Hair follicular keratinocyte (primary cell): ENCODE results near the gene PSG2. TPM values are rescaled to one million over a fixed set of nuclear protein-coding genes. Genes with fewer than 3 reads are reported as not detected.

Experiments used
- total RNA-seq: library from RNA; depleted of rRNA; stranded (reverse); fragments of >200 nt; gene quantifications from 2 replicates; pipeline ENCODE4 v1.2.3, GENCODE V29; 2015

Gene PSG2
- not detected in 2 replicates for total RNA-seq

DNA sequence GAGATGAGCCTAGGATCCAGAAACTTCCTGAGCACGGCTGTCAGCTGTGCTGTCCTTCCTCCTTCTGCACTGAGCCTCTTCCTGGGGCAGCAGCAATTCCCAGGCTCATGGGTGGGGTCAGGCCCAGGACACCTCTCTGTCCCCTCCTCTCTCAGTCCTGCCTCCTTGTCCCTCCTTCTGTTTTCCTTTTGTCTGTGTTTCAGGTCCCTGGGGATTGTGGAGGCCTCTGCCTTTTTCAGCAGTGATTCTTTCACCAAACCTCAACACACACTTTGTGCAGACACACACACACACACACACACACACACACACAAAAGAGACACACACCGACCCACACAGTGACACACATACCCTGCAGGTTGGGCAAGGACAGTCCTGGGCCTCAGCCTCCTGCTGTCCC lies at the start of gene PSG2:
Gene PSG2, minus strand, starts transcription at position 101 of the 400 bp plus-strand sequence. CDS start 132 bp downstream, outside the sequence.

DNA sequence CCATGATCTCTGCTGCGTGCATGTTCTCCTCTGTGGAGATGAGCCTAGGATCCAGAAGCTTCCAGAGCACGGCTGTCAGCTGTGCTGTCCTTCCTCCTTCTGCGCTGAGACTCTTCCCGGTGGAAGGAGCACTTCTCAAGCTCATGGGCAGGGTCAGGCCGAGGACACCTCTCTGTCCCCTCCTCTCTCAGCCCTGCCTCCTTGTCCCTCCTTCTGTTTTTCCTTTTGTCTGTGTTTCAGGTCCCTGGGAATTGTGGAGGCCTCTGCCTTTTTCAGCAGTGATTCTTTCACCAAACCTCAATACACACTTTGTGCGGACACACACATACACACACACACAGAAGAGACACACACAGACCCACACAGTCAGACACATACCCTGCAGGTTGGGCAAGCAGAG lies 56.1 kb downstream of the PSG2 start, which contains the start of gene PSG11:
Gene PSG11, minus strand, starts transcription at position 101 of the 400 bp plus-strand sequence. Its CDS starts 97 bp downstream, at position 4.

Other genes starting within 250 kb of the PSG2 start
- gene PSG1, start 203.0 kb downstream of the PSG2 start, total RNA-seq: not detected in 2 replicates
- gene PSG6, start 164.8 kb downstream of the PSG2 start, total RNA-seq: not detected in 2 replicates
- not detected in 2 replicates for gene PSG7, start 145.5 kb downstream of the PSG2 start, total RNA-seq
- not detected in 2 replicates for gene PSG11, start 56.2 kb downstream of the PSG2 start, total RNA-seq
- gene PSG5, start 103.8 kb upstream of the PSG2 start, total RNA-seq: not detected in 2 replicates
- gene PSG4, start 122.9 kb upstream of the PSG2 start, total RNA-seq: 0.57 and 1.1 TPM in 2 replicates
- gene PSG9, start 186.8 kb upstream of the PSG2 start, total RNA-seq: 0.11 TPM in 1 of 2 replicates, not detected in the other